Kidney tubule cell (primary cell): Measurements from ENCODE around the gene ITGAV.

Experiments
- DNase-seq: peaks from one replicate; pipeline ENCODE4 v3.0.0-alpha.2; 2018; ENCODE audit warnings: low spot score

ITGAV gene

GRCh38 chr2:186670831-186671230 is 81.0 kb downstream of the ITGAV start:
- DNase-seq = no peak

- DNase-seq = no peak
Observed at GRCh38 chr2:186675380-186675779, 85.5 kb downstream of the ITGAV start.

- no peak for DNase-seq
Observed at GRCh38 chr2:186683341-186683740, 93.5 kb downstream of the ITGAV start.

GRCh38 chr2:186687807-186688211 is 98.0 kb downstream of the ITGAV start:
- DNase-seq = no peak

GRCh38 chr2:186688813-186689212 is 99.0 kb downstream of the ITGAV start:
- DNase-seq = no peak

GRCh38 chr2:186690786-186691185 is 100.9 kb downstream of the ITGAV start:
- no peak for DNase-seq

- DNase-seq = no peak
Observed at GRCh38 chr2:186691231-186691630, 101.4 kb downstream of the ITGAV start.

- no peak for DNase-seq
Observed at GRCh38 chr2:186691900-186692299, 102.0 kb downstream of the ITGAV start.

- no peak for DNase-seq
Observed at GRCh38 chr2:186693446-186693832, 103.6 kb downstream of the ITGAV start.

GRCh38 chr2:186695081-186695756 is 105.4 kb downstream of the ITGAV start:
- DNase-seq = peak; percentile 53

GRCh38 chr2:186696290-186696689 is 106.4 kb downstream of the ITGAV start:
- DNase-seq = no peak

- DNase-seq = no peak
Observed at GRCh38 chr2:186696804-186697203, 106.9 kb downstream of the ITGAV start.

GRCh38 chr2:186697536-186697935 is 107.7 kb downstream of the ITGAV start:
- peak; percentile 38 for DNase-seq

GRCh38 chr2:186699742-186700141 is 109.9 kb downstream of the ITGAV start:
- DNase-seq = no peak

GRCh38 chr2:186702006-186702405 is 112.2 kb downstream of the ITGAV start:
- peak; percentile 26 for DNase-seq

GRCh38 chr2:186702501-186702900 is 112.6 kb downstream of the ITGAV start:
- DNase-seq = peak; percentile 68

- DNase-seq = no peak
Observed at GRCh38 chr2:186704897-186705296, 115.0 kb downstream of the ITGAV start.

- no peak for DNase-seq
Observed at GRCh38 chr2:186709529-186710450, 119.9 kb downstream of the ITGAV start.

GRCh38 chr2:186713691-186714090 is 123.8 kb downstream of the ITGAV start:
- no peak for DNase-seq

- DNase-seq = no peak
Observed at GRCh38 chr2:186714611-186715010, 124.8 kb downstream of the ITGAV start.

GRCh38 chr2:186716004-186716403 is 126.1 kb downstream of the ITGAV start:
- no peak for DNase-seq

- DNase-seq = no peak
Observed at GRCh38 chr2:186716899-186717298, 127.0 kb downstream of the ITGAV start.

GRCh38 chr2:186717320-186718007 is 127.6 kb downstream of the ITGAV start:
- DNase-seq = no peak
